Aortic smooth muscle cell (primary cell): ENCODE data around the gene OR8H3. TPM values are rescaled to one million over a fixed set of nuclear protein-coding genes. Genes with fewer than 3 reads are reported as not detected.

Experiments
- total RNA-seq: library from RNA; depleted of rRNA; stranded (reverse); fragments of >200 nt; gene quantifications from 2 replicates; pipeline ENCODE4 v1.2.3, GENCODE V29; 2014

OR8H3 gene, protein sequence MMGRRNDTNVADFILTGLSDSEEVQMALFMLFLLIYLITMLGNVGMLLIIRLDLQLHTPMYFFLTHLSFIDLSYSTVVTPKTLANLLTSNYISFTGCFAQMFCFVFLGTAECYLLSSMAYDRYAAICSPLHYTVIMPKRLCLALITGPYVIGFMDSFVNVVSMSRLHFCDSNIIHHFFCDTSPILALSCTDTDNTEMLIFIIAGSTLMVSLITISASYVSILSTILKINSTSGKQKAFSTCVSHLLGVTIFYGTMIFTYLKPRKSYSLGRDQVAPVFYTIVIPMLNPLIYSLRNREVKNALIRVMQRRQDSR
- not detected in 2 replicates for total RNA-seq

DNA sequence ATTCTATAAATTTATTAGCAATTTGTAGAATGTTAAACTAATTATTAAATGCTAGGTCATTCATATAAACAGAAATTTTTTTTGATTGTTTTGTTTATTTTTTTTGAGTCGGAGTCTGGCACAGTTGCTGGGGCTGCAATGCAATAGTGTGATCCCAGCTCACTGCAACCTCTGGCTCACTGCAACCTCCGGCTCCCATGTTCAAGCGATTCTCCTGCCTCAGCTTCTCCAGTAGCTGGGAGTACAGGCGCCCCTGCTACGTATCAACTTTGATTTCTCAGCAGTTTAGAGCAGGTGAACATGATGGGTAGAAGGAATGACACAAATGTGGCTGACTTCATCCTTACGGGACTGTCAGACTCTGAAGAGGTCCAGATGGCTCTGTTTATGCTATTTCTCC lies at the start of gene OR8H3:
TSS of gene OR8H3 (plus strand) at position 301 of the 400 bp plus-strand sequence. CDS start at position 301, 0 bp downstream.

GRCh38 chr11:56093008-56093407 lies 29.2 kb upstream of the OR8H3 start, which contains the start of gene OR8I2:
Gene OR8I2 (plus strand): TSS chr11:56093308. CDS start chr11:56093308, 0 bp downstream.

DNA sequence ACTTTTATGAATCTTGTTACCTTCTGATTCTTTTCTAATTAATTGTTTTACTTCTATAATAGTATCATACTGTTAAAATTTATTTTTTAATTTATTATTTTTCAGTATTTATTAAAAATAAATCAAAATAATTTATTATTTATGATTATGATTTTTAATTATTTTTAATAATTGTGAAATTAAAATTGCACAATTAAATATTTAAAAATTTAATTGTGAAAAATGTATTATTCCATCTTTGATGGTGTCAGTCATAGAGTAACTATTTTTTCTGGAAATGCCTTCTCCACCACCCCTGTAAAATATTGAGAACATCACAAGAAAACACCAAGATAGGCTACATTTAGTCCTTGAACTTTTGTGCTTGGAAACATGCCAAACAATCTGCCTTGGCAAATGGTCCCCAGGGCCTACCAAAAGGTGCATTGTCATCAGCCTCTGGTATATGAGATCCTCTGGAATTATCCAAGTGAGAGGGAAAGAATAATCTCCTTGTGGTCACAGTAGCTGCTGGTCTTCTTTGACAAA lies 18.9 kb upstream of the OR8H3 start, which contains the start of gene OR8H2:
TSS of gene OR8H2 (plus strand) at position 478 of the 528 bp plus-strand sequence. CDS start 1,356 bp downstream, outside the sequence.

DNA sequence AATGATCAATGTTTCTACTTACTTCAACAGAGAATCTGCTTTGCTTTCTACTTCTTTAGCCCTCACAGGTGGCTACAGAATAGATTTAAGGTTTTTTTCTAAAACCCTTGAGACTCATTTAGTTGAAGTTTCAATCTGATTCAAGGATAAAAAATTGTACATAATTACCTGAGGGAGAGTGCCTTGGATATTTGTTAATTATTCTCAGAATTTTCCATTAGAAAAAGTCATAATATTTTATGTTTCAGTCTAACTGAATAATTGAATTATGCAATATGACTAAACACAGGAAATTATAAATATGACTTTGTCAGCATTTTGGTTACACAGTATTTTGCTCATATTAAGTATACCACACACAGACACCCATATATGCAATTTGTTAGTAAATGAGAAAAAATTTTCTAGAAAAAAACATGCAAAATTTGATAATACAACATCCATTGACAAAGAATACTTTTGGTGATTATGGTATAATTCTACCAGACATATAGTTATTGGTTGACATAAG lies 18.0 kb downstream of the OR8H3 start, which contains the start of gene OR8J3:
TSS of gene OR8J3 (minus strand) at position 51 of the 511 bp plus-strand sequence. CDS start 2,483 bp downstream, outside the sequence.

DNA sequence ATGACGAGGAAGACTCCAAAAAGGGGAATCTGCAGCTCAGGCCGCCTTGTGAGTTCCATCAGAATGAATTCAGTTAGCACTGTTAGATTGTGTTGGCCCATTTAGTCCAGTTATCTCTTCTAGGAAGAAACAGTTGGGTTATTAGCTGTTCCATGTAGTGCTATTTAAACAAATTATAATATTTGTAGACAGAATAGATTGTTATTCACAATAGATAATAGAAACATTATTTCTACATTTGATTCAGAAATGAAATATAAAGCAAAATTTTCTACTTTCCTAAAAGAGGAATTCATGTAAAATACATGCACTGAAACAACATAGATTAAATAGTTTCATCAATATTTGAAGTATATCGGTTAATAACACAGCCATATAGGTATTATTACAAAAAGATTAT lies 38.0 kb downstream of the OR8H3 start, which contains the start of gene OR8K5:
TSS of gene OR8K5 (minus strand) at position 101 of the 400 bp plus-strand sequence. CDS start at position 101, 0 bp downstream.

Other genes with a start within 250 kb of the OR8H3 start
- gene TRIM51, start 239.1 kb upstream of the OR8H3 start, total RNA-seq: not detected in 2 replicates
- gene OR5W2, start 207.8 kb upstream of the OR8H3 start, total RNA-seq: not detected in 2 replicates
- gene OR5I1, start 186.0 kb upstream of the OR8H3 start, total RNA-seq: not detected in 2 replicates
- not detected in 2 replicates for gene OR10AG1, start 152.4 kb upstream of the OR8H3 start, total RNA-seq
- gene OR5F1, start 127.7 kb upstream of the OR8H3 start, total RNA-seq: not detected in 2 replicates
- gene OR5AS1, start 94.7 kb upstream of the OR8H3 start, total RNA-seq: not detected in 2 replicates
- gene OR8I2, start 29.1 kb upstream of the OR8H3 start, total RNA-seq: not detected in 2 replicates
- gene OR8H2, start 18.7 kb upstream of the OR8H3 start, total RNA-seq: not detected in 2 replicates
- gene OR8J3, start 17.8 kb downstream of the OR8H3 start, total RNA-seq: not detected in 2 replicates
- not detected in 2 replicates for gene OR8K5, start 37.9 kb downstream of the OR8H3 start, total RNA-seq
- gene OR5J2, start 54.2 kb downstream of the OR8H3 start, total RNA-seq: not detected in 2 replicates
- gene OR5T2, start 111.9 kb downstream of the OR8H3 start, total RNA-seq: not detected in 2 replicates
- not detected in 2 replicates for gene OR5T3, start 129.9 kb downstream of the OR8H3 start, total RNA-seq
- not detected in 2 replicates for gene OR5T1, start 151.8 kb downstream of the OR8H3 start, total RNA-seq
- gene OR8H1, start 169.9 kb downstream of the OR8H3 start, total RNA-seq: not detected in 2 replicates
- not detected in 2 replicates for gene OR8K3, start 192.8 kb downstream of the OR8H3 start, total RNA-seq
- gene OR8K1, start 223.7 kb downstream of the OR8H3 start, total RNA-seq: not detected in 2 replicates
- gene OR8J1, start 231.9 kb downstream of the OR8H3 start, total RNA-seq: not detected in 2 replicates